Activated naive CD8-positive, alpha-beta T cell treated with anti-CD3 and anti-CD28 coated beads for 36 hours (primary cell): Measurements from ENCODE around the gene CWF19L1. TPM values are rescaled to one million over a fixed set of nuclear protein-coding genes. Genes with fewer than 3 reads are reported as not detected.
"Not testable (repeated sequence)": the region's sequence is repeated elsewhere in the genome, so short reads cannot be mapped to it uniquely, and the experiment has no call there.

Source experiments
- DNase-seq: peaks from one replicate; pipeline ENCODE4 v3.0.0; 2021
- H3K27ac Mint-ChIP-seq: one replicate; pipeline ENCODE4 v1.8.0; 2022; ENCODE audit warnings: mild to moderate bottlenecking, moderate library complexity, mixed read lengths
- H3K27me3 Mint-ChIP-seq: one replicate; pipeline ENCODE4 v1.8.0; 2022; ENCODE audit warnings: mild to moderate bottlenecking, mixed read lengths
- H3K36me3 Mint-ChIP-seq: one replicate; pipeline ENCODE4 v1.8.0; 2021; ENCODE audit warnings: mild to moderate bottlenecking, mixed read lengths
- H3K4me1 Mint-ChIP-seq: one replicate; pipeline ENCODE4 v1.8.0; 2021; ENCODE audit warnings: mixed read lengths
- H3K4me3 Mint-ChIP-seq: one replicate; pipeline ENCODE4 v1.8.0; 2022; ENCODE audit warnings: mild to moderate bottlenecking, moderate library complexity, mixed read lengths
- H3K9me3 Mint-ChIP-seq: one replicate; pipeline ENCODE4 v1.8.0; 2022; ENCODE audit warnings: mixed read lengths
- total RNA-seq, 2 experiments: library from RNA; stranded (reverse); gene quantifications; one replicate each; pipeline ENCODE4 v1.2.3, GENCODE V29; 2021

Gene CWF19L1
- 10 to 100 TPM; 53.6 to 55.0 TPM for total RNA-seq

DNA sequence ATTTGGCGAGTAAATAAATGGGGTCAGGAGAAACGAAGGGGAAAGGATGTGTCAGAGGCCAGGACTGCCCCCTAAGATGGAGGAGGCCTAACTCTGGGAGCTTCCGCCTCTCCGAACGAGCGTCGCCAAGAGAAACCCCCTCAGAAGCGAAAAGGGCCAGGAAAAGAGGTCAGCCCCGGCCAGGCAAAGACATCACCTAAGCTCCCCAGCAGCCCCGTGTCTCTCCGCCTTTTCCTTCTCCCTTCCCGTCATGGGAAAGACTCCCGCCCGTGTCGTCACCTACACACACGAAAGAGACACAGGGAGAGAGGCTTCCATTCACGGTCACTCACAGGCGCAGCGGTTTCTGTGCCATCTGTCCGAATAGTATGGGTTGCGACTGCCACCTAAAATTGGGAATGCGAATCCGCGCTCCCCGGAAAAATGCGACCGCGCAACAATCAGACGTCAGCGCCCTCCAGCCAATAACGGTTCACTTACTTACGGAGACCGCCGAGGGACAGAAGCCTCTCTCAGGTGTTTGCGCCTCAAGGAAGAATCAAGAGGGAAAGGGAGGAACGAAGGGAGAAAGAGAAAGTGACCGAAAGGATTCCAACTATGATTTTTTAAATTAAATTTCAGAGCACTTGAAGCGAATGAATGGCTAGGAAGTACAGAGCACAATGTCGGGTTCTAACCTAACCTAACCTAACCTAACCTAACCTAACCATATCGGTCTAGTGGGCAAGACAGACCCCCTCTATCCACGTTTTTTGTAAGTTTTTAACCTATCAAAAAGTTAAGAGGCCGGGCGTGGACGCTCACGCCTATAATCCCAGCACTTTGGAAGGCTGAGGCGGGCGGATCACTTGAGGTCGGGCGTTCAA lies at the start of gene CWF19L1:
TSS of gene CWF19L1 (minus strand) at position 400 of the 866 bp plus-strand sequence. CDS start at position 355, 45 bp downstream.
- peak; percentile 73 for DNase-seq

DNA sequence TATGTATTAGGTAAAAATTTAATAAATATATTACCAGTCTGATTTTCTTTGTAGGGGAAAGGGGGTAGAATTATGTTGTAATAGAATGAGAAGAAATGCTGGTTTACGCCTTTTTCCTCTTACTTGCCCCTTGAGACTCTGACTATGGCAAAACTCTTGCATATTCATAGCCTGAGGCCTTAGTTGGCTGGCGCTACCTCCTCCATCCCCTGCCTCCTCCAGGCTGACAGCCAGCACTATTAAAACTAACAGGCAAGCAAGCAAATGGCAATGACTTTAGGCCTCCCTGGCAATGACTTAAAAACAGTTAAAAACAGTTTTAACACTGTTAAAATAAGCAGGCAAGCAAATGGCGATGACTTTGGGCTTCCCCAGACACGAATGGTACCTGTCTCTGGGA lies 48.2 kb upstream of the CWF19L1 start:
- DNase-seq = no peak
- no peaks in the 10 kb centered on the region for H3K4me1 Mint-ChIP-seq
- H3K9me3 Mint-ChIP-seq = no peaks in the 10 kb centered on the region
- H3K4me3 Mint-ChIP-seq = no peak overlapping the region
- H3K36me3 Mint-ChIP-seq = no peaks in the 10 kb centered on the region
- no peak overlapping the region for H3K27ac Mint-ChIP-seq
- peaks cover 57% of the 10 kb centered on the region for H3K27me3 Mint-ChIP-seq

More for the DNA sequence above, at the start of gene CWF19L1:
- peaks cover 23% of the 10 kb centered on the region for H3K4me1 Mint-ChIP-seq
- H3K27me3 Mint-ChIP-seq = no peaks in the 10 kb centered on the region
- H3K4me3 Mint-ChIP-seq = peak within 1 kb of the TSS; percentile 99
- no peaks in the 10 kb centered on the region for H3K9me3 Mint-ChIP-seq
- peaks cover 12% of the 10 kb centered on the region for H3K36me3 Mint-ChIP-seq
- H3K27ac Mint-ChIP-seq = peak within 1 kb of the TSS; percentile 99

DNA sequence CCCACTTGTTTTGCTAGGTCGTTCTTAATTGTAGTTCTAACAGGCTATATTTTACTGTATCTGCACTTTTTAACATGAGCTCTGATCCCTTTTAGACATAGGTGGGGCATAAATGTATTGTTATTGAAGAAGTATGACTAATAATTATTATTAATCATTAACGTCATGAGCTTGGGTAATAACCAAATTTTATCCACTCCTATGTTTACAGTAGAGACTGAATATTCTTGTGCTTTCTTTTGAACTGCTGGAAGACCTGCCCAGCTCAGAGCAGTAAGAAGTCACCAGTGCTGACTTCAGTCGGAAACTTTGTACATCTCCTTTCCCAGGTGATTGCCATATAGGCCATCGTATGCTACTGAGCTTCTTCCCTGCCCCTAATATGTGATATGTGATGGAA lies 43.9 kb upstream of the CWF19L1 start:
- no peak overlapping the region for H3K4me3 Mint-ChIP-seq

DNA sequence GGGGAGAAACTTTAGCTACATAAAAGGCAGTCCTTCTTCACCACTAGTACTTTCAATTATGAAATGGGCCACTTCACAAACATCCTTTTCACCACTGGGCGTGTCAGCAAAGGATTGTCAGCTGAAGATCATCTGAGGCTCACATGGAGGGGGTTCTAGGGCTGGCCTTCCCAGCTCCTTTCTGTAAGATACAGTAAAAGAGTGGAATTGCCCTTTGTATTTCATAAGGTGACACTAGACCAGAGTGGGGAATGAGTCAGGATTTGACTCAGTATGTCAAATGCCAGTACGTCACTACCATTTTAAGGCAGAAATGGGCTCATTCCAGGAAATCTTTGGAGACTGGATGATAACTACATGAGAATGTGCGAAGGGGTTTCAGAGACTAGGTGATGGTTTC lies 40.2 kb upstream of the CWF19L1 start:
- no peaks in the 10 kb centered on the region for H3K4me1 Mint-ChIP-seq
- no peak overlapping the region for H3K4me3 Mint-ChIP-seq
- H3K27me3 Mint-ChIP-seq = peaks cover 58% of the 10 kb centered on the region
- no peaks in the 10 kb centered on the region for H3K36me3 Mint-ChIP-seq
- no peak for DNase-seq
- no peak overlapping the region for H3K27ac Mint-ChIP-seq
- H3K9me3 Mint-ChIP-seq = no peaks in the 10 kb centered on the region

More for the DNA sequence above, 43.9 kb upstream of the CWF19L1 start:
- Mint-ChIP-seq H3K27ac (no peak overlapping the region), H3K36me3 (no peaks in the 10 kb centered on the region), H3K27me3 (peaks cover 56% of the 10 kb centered on the region), H3K4me1 (no peaks in the 10 kb centered on the region), H3K9me3 (no peaks in the 10 kb centered on the region)
- DNase-seq = no peak

DNA sequence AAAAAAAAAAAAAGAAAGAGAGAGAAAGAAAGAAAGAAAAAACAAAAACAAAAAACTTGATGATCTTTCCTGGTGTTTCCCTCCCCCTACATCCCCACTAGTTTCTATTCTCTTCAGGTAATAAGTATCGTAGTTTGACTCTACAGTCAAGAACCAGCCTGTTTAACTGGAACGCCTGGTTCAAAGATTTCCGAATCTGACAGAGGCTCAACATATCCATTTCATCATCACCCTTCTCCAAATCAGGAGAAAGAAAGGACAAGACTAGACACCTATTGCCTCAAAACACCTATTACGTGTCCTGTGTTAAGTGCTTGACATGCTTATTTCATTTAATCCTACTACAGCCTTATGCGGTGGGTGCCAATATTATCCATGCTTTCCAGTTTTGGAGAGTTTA lies 39.4 kb upstream of the CWF19L1 start:
- H3K4me3 Mint-ChIP-seq = no peak overlapping the region
- no peaks in the 10 kb centered on the region for H3K9me3 Mint-ChIP-seq
- H3K4me1 Mint-ChIP-seq = no peaks in the 10 kb centered on the region
- H3K36me3 Mint-ChIP-seq = no peaks in the 10 kb centered on the region
- peaks cover 54% of the 10 kb centered on the region for H3K27me3 Mint-ChIP-seq
- no peak overlapping the region for H3K27ac Mint-ChIP-seq
- DNase-seq = no peak

DNA sequence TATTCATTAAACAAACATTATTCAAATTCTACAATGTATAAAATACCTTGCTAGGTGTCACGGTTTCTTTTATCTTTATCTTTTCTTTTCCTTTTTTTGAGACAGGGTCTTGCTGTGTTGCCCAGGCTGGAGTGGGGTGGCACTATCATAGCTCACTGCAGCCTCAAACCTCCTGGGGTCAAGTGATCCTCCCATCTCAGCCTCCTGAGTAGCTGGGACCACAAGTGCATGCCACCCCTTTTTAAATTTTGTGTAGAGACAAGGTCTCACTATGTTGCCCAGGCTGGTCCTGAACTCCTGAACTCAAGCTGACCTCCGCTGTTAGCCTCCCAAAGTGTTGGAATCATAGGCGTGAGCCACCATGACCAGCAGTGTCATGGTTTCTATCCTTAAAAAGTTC lies 37.0 kb upstream of the CWF19L1 start:
- Mint-ChIP-seq H3K27me3 (peaks cover 52% of the 10 kb centered on the region), H3K4me3 (no peak overlapping the region), H3K27ac (no peak overlapping the region), H3K4me1 (no peaks in the 10 kb centered on the region), H3K9me3 (no peaks in the 10 kb centered on the region), H3K36me3 (no peaks in the 10 kb centered on the region)
- no peak for DNase-seq

DNA sequence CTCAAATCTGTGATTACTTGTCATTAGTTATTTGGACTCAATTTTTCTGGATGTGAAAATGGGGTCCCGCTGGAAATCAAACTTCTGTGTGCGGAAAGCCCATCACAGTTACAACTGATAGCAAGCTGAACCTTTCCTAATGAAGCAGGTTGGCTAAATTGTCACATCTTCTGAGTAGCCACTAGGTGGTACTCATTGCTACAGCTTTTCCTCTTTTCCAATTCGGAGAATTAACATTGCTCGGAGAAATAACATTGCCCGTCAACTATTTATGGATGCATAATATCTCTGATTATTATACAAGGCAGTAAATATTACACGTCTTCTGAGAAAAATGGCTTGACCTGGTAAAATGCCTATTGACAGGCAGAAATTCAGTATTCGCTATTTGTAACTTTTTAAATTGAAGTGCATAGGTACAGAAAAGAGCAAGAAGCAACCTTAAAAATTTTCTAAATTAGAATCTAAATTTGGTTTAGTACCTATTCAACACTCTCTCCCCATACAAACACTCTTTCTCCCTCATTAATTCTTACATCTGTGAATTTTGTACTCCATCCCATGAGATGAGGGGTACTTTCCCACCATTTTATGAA lies 36.4 kb upstream of the CWF19L1 start:
- no peak for DNase-seq
- Mint-ChIP-seq H3K4me1 (no peaks in the 10 kb centered on the region), H3K4me3 (no peak overlapping the region), H3K27me3 (peaks cover 51% of the 10 kb centered on the region), H3K27ac (no peak overlapping the region), H3K36me3 (no peaks in the 10 kb centered on the region), H3K9me3 (no peaks in the 10 kb centered on the region)

DNA sequence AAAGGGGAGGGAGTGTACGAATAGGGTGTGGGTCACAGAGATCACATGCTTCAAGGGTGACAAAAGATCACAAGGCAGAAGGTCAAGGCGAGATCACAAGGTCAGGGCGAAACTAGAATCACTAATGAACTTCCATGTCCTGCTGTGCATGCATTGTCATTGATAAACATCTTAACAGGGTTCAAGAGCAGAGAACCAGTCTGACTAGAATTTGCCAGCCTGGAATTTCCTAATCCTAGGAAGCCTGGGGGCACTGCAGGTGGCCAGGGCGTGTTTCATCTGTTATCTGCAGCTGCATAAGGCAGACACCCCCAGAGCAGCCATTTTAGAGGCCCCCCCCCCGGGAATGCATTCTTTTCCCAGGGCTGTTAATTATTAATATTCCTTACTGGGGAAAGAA lies 33.7 kb upstream of the CWF19L1 start:
- not testable (repeated sequence) for H3K9me3 Mint-ChIP-seq, H3K4me1 Mint-ChIP-seq, H3K4me3 Mint-ChIP-seq, DNase-seq, H3K27ac Mint-ChIP-seq, H3K36me3 Mint-ChIP-seq
- peaks cover 42% of the 10 kb centered on the region for H3K27me3 Mint-ChIP-seq

DNA sequence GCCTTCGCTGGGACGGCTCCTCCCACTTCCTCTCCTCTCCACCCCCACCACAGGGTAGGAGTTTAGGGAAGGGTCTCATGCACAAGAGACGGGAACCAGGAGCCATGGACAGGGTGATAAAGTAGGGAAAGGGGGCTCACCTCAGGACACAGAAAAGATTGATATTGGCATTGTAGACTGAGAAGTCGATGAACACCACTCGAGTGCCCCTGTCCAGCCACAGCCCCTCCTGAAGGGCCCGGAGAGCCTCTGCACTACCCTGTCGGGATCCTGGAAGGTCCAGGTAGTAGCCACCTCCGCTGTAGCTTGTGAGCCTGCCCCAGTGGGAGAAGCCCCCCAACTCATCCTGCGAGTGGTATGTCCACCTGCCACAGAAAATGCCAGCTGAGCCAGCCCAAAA lies 29.8 kb upstream of the CWF19L1 start:
- DNase-seq = no peak
- Mint-ChIP-seq H3K4me1 (no peaks in the 10 kb centered on the region), H3K9me3 (no peaks in the 10 kb centered on the region), H3K27ac (no peak overlapping the region), H3K27me3 (peaks cover 32% of the 10 kb centered on the region), H3K4me3 (no peak overlapping the region), H3K36me3 (no peaks in the 10 kb centered on the region)

DNA sequence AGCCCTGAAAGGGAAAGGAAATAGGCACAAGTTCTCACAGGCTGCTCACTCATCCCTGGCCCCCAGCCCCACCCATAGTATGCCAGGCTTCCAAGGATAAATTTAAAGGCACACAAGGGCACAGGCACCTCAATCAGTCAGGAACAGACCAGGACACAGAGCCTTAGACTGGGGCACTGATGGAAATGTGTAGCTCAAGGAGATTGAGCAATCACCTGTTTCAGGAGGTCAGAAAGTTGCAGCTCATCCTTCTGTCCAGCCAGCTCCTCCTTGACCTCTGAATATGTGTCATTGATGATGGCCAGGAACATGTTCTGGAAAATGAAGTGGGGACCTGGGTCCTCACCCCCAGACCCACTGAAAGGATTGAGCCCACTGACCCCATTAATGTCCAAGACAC lies 25.6 kb upstream of the CWF19L1 start:
- H3K4me3 Mint-ChIP-seq = no peak overlapping the region
- H3K9me3 Mint-ChIP-seq = no peaks in the 10 kb centered on the region
- H3K27ac Mint-ChIP-seq = no peak overlapping the region
- no peaks in the 10 kb centered on the region for H3K36me3 Mint-ChIP-seq
- peaks cover 23% of the 10 kb centered on the region for H3K27me3 Mint-ChIP-seq
- no peak for DNase-seq
- no peaks in the 10 kb centered on the region for H3K4me1 Mint-ChIP-seq

DNA sequence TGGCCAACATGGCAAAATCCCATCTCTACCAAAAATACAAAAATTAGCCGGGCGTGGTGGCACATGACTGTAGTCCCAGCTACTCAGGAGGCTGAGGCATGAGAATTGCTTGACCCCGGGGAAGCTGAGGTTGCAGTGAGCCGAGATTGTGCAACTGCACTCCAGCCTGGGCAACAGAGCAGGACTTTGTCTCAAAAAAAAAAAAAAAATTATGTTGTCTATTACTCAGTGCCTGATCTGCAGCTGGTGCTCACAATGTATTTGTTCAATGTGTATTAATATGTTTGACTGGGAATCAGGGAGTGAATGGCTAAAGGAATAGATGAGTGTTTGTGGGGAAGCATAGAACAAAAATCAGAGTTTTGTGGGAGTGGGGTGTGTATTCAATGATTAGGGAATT lies 24.9 kb upstream of the CWF19L1 start:
- H3K27ac Mint-ChIP-seq, H3K4me3 Mint-ChIP-seq, H3K36me3 Mint-ChIP-seq, H3K9me3 Mint-ChIP-seq, DNase-seq, H3K4me1 Mint-ChIP-seq: not testable (repeated sequence)
- peaks cover 21% of the 10 kb centered on the region for H3K27me3 Mint-ChIP-seq

DNA sequence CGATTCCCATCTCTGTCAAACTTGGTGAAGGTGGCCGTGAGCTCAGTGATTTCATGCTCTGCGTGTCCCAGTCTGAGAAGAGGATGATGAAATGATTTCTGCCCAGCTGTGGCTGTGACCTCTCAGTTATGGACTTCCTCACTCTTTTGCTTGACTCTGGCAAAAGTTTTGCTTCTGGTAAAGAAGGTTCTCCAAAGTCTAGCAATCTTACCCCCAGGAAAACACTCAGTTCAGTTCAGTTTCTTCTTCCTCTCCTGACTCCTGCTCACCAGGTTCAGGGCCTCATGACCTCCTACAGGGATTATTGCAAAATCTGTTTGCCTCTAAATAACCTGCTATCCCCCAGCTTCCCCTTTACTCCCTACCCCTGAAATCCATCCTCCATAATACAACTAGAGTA lies 23.9 kb upstream of the CWF19L1 start:
- Mint-ChIP-seq H3K9me3 (no peaks in the 10 kb centered on the region), H3K4me3 (no peak overlapping the region), H3K27ac (no peak overlapping the region), H3K36me3 (peaks cover 3% of the 10 kb centered on the region), H3K4me1 (peaks cover 6% of the 10 kb centered on the region), H3K27me3 (peaks cover 18% of the 10 kb centered on the region)
- DNase-seq = no peak

DNA sequence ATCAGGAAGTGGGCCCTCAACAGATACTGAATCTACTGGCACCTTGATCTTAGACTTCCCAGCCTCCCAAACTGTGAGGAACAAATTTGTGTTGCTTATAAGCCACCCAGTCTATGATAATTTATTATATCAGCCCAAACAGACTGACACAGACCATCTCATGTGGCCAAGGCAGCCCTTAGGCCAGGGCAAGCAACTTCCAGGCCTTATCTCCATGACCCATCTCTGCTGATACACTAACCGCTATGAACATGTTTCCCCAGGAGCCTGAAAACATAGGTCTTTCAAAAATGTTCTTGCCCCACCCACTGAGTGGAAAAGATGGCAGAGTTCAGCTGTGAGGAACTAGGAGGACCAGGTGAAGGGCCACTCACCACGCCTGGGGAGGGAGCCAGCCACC lies 22.2 kb upstream of the CWF19L1 start:
- peaks cover 5% of the 10 kb centered on the region for H3K27me3 Mint-ChIP-seq
- H3K27ac Mint-ChIP-seq = no peak overlapping the region
- H3K4me3 Mint-ChIP-seq = no peak overlapping the region
- H3K36me3 Mint-ChIP-seq = peaks cover 12% of the 10 kb centered on the region
- peaks cover 17% of the 10 kb centered on the region for H3K4me1 Mint-ChIP-seq
- no peaks in the 10 kb centered on the region for H3K9me3 Mint-ChIP-seq
- DNase-seq = no peak

DNA sequence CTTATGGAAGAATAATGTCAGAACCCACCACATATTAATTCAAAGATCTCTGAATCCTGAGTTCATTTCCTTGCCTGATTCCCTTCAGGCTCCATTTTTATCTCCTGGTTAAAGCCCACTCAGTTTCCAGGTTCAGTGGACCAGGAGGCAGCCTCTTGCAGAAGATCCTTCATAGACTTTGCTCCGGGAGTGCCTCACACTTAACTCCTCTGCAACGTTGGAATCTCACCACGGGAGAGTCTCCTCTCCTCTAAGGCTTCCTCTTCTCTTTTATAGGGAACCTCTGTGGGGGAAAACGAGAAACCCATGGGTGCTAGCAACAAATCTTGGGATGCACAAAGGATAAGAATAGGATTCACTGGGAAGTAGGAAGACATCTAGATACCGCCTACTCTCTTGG lies 20.8 kb upstream of the CWF19L1 start:
- no peaks in the 10 kb centered on the region for H3K9me3 Mint-ChIP-seq
- H3K36me3 Mint-ChIP-seq = peaks cover 12% of the 10 kb centered on the region
- H3K4me3 Mint-ChIP-seq = no peak overlapping the region
- peaks cover 18% of the 10 kb centered on the region for H3K4me1 Mint-ChIP-seq
- H3K27me3 Mint-ChIP-seq = no peaks in the 10 kb centered on the region
- H3K27ac Mint-ChIP-seq = no peak overlapping the region
- no peak for DNase-seq

DNA sequence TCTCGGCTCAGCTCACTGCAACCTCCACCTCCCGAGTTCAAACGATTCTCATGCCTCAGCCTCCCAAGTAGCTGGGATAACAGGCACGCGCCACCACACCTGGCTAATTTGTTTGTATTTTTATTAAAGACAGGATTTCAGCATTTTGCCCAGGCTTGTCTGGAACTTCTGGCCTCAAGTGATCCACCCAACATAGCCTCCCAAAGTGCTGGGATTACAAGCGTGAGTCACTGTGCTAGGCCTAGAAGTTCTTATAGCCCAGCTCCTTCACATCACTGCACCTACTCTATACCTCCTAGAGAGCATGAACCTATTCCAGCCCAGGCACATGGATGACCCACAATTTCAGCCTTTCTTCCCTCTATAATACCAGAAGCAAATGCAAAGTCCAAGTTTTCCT lies 20.3 kb upstream of the CWF19L1 start:
- Mint-ChIP-seq H3K4me1 (peaks cover 18% of the 10 kb centered on the region), H3K4me3 (no peak overlapping the region), H3K27ac (no peak overlapping the region), H3K27me3 (no peaks in the 10 kb centered on the region), H3K9me3 (no peaks in the 10 kb centered on the region), H3K36me3 (peaks cover 12% of the 10 kb centered on the region)
- no peak for DNase-seq
